ENCODE measurements around the gene DRC7.

DNA sequence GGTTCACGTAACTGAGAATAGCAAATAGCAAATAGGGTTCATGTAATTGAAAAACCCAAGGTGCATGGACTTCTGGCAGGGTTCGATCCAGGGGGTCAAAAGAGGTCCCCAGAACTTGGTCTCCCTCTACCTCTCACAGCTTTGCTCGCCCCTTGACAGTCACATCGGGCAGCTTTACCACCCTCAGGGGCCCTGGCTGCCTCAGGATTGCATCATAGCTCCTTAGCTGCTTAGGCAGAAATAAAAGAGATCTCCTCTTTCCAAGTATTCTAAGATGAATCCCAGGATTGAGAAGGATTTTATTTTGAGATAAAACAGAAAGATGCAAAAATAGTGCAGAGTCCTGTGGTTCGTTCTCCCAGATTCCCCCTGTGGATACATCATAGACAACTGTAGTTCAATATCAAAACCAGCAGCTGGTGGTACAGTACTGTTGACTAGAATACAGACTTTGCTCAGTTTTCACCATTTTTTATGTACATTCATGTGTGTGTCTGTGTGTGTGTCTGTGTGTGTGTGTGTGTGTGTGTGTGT is 13.7 kb upstream of the DRC7 start:
- TF ChIP-seq POLR2AphosphoS5 (IDR thresholded peaks at IDR 0.05) (no peak), POLR2A (IDR thresholded peaks at IDR 0.05) (no peak)
- TF ChIP-seq, protein P1, sequence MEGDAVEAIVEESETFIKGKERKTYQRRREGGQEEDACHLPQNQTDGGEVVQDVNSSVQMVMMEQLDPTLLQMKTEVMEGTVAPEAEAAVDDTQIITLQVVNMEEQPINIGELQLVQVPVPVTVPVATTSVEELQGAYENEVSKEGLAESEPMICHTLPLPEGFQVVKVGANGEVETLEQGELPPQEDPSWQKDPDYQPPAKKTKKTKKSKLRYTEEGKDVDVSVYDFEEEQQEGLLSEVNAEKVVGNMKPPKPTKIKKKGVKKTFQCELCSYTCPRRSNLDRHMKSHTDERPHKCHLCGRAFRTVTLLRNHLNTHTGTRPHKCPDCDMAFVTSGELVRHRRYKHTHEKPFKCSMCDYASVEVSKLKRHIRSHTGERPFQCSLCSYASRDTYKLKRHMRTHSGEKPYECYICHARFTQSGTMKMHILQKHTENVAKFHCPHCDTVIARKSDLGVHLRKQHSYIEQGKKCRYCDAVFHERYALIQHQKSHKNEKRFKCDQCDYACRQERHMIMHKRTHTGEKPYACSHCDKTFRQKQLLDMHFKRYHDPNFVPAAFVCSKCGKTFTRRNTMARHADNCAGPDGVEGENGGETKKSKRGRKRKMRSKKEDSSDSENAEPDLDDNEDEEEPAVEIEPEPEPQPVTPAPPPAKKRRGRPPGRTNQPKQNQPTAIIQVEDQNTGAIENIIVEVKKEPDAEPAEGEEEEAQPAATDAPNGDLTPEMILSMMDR (IDR thresholded peaks at IDR 0.05) = no peak

Data from breast epithelium (tissue), 3 donors.